ENCODE results near the gene COLEC12. TPM values are rescaled to one million over a fixed set of nuclear protein-coding genes. Genes with fewer than 3 reads are reported as not detected.

Gene COLEC12
- total RNA-seq, 1 donor from 2014 or later: 70.0 TPM

- no peaks in the 10 kb centered on the region for H3K36me3 Mint-ChIP-seq
Measured at GRCh38 chr18:421247-422155, 79.0 kb downstream of the COLEC12 start.

GRCh38 chr18:420661-421246 is 79.7 kb downstream of the COLEC12 start:
- DNase-seq (ENCODE audit: low spot score in 2 of 2, unreplicated experiment in 2 of 2): no peak
- no peaks in the 10 kb centered on the region for H3K36me3 Mint-ChIP-seq
- peaks cover 61% of the 10 kb centered on the region for H3K4me1 Mint-ChIP-seq
- no peak for TF ChIP-seq CTCF (IDR thresholded peaks at IDR 0.05; ENCODE audit: unreplicated experiment)
- H3K27ac Mint-ChIP-seq: peak overlapping the region; percentile 89
- no peak overlapping the region for H3K4me3 Mint-ChIP-seq
- H3K27me3 Mint-ChIP-seq (ENCODE audit: low read depth): no peaks in the 10 kb centered on the region
- H3K9me3 Mint-ChIP-seq: no peaks in the 10 kb centered on the region

More at GRCh38 chr18:421247-422155, 79.0 kb downstream of the COLEC12 start:
- Mint-ChIP-seq H3K27ac (peak overlapping the region; percentile 89), H3K27me3 (ENCODE audit: low read depth) (no peaks in the 10 kb centered on the region), H3K4me1 (peaks cover 61% of the 10 kb centered on the region), H3K4me3 (no peak overlapping the region), H3K9me3 (no peaks in the 10 kb centered on the region)
- no peak for DNase-seq (ENCODE audit: low spot score in 2 of 2, unreplicated experiment in 2 of 2)
- TF ChIP-seq CTCF (IDR thresholded peaks at IDR 0.05; ENCODE audit: unreplicated experiment): no peak

- Mint-ChIP-seq H3K27ac (peak overlapping the region; percentile 47), H3K36me3 (no peaks in the 10 kb centered on the region), H3K4me1 (peaks cover 56% of the 10 kb centered on the region), H3K4me3 (no peak overlapping the region), H3K9me3 (no peaks in the 10 kb centered on the region), H3K27me3 (ENCODE audit: low read depth) (no peaks in the 10 kb centered on the region)
- DNase-seq (ENCODE audit: low spot score in 2 of 2, unreplicated experiment in 2 of 2): no peak
- TF ChIP-seq CTCF (IDR thresholded peaks at IDR 0.05; ENCODE audit: unreplicated experiment): no peak
Measured at GRCh38 chr18:419541-420175, 80.8 kb downstream of the COLEC12 start.

- Mint-ChIP-seq H3K9me3 (peaks cover 6% of the 10 kb centered on the region), H3K4me3 (no peak overlapping the region), H3K27me3 (ENCODE audit: low read depth) (no peaks in the 10 kb centered on the region), H3K4me1 (peaks cover 43% of the 10 kb centered on the region), H3K27ac (no peak overlapping the region), H3K36me3 (no peaks in the 10 kb centered on the region)
- no peak for TF ChIP-seq CTCF (IDR thresholded peaks at IDR 0.05; ENCODE audit: unreplicated experiment)
- DNase-seq (ENCODE audit: low spot score in 2 of 2, unreplicated experiment in 2 of 2): no peak
Measured at GRCh38 chr18:417495-417894, 83.0 kb downstream of the COLEC12 start.

- Mint-ChIP-seq H3K9me3 (peaks cover 10% of the 10 kb centered on the region), H3K27me3 (ENCODE audit: low read depth) (no peaks in the 10 kb centered on the region), H3K4me1 (peaks cover 38% of the 10 kb centered on the region), H3K4me3 (no peak overlapping the region), H3K27ac (no peak overlapping the region), H3K36me3 (peaks cover 3% of the 10 kb centered on the region)
- no peak for DNase-seq (ENCODE audit: low spot score in 2 of 2, unreplicated experiment in 2 of 2)
- no peak for TF ChIP-seq CTCF (IDR thresholded peaks at IDR 0.05; ENCODE audit: unreplicated experiment)
Measured at GRCh38 chr18:416930-417329, 83.6 kb downstream of the COLEC12 start.

Measured in mesothelial cell of epicardium (in vitro differentiated cells).